Measurements from ENCODE around the gene ATP1A4. TPM values are rescaled to one million over a fixed set of nuclear protein-coding genes. Genes with fewer than 3 reads are reported as not detected.

ATP1A4 gene
- total RNA-seq, 1 donor from 2014 or later, result not detected

GRCh38 chr1:160168016-160168415, 16.6 kb downstream of the ATP1A4 start:
- Mint-ChIP-seq H3K36me3 (ENCODE audit: unreplicated experiment) (no peaks in the 10 kb centered on the region), H3K27ac (ENCODE audit: unreplicated experiment) (no peak overlapping the region), H3K4me1 (ENCODE audit: unreplicated experiment) (peaks cover 40% of the 10 kb centered on the region), H3K4me3 (ENCODE audit: unreplicated experiment) (no peak overlapping the region), H3K9me3 (ENCODE audit: unreplicated experiment) (no peaks in the 10 kb centered on the region), H3K27me3 (ENCODE audit: unreplicated experiment) (peaks cover 35% of the 10 kb centered on the region)
- no peak for TF ChIP-seq CTCF (IDR thresholded peaks at IDR 0.05)
- no peak for DNase-seq (ENCODE audit: extremely low spot score, unreplicated experiment)

- H3K4me3 Mint-ChIP-seq (ENCODE audit: unreplicated experiment), result peak overlapping the region; percentile 31
- no peak for DNase-seq (ENCODE audit: extremely low spot score, unreplicated experiment)
- H3K9me3 Mint-ChIP-seq (ENCODE audit: unreplicated experiment), result no peaks in the 10 kb centered on the region
- peaks cover 39% of the 10 kb centered on the region for H3K27me3 Mint-ChIP-seq (ENCODE audit: unreplicated experiment)
- H3K36me3 Mint-ChIP-seq (ENCODE audit: unreplicated experiment), result no peaks in the 10 kb centered on the region
- H3K27ac Mint-ChIP-seq (ENCODE audit: unreplicated experiment), result peak overlapping the region; percentile 87
- H3K4me1 Mint-ChIP-seq (ENCODE audit: unreplicated experiment), result peaks cover 40% of the 10 kb centered on the region
- peak; percentile 28 for TF ChIP-seq CTCF (IDR thresholded peaks at IDR 0.05)
Measured at GRCh38 chr1:160168609-160169369, 17.4 kb downstream of the ATP1A4 start.

GRCh38 chr1:160169553-160170399, 18.4 kb downstream of the ATP1A4 start:
- Mint-ChIP-seq H3K4me3 (ENCODE audit: unreplicated experiment) (peak overlapping the region; percentile 31), H3K36me3 (ENCODE audit: unreplicated experiment) (no peaks in the 10 kb centered on the region), H3K4me1 (ENCODE audit: unreplicated experiment) (peaks cover 40% of the 10 kb centered on the region), H3K9me3 (ENCODE audit: unreplicated experiment) (no peaks in the 10 kb centered on the region), H3K27me3 (ENCODE audit: unreplicated experiment) (peaks cover 39% of the 10 kb centered on the region), H3K27ac (ENCODE audit: unreplicated experiment) (peak overlapping the region; percentile 87)
- no peak for TF ChIP-seq CTCF (IDR thresholded peaks at IDR 0.05)
- DNase-seq (ENCODE audit: extremely low spot score, unreplicated experiment), result no peak

GRCh38 chr1:160171354-160171753, 20.0 kb downstream of the ATP1A4 start:
- Mint-ChIP-seq H3K27ac (ENCODE audit: unreplicated experiment) (no peak overlapping the region), H3K27me3 (ENCODE audit: unreplicated experiment) (peaks cover 26% of the 10 kb centered on the region), H3K4me3 (ENCODE audit: unreplicated experiment) (no peak overlapping the region), H3K4me1 (ENCODE audit: unreplicated experiment) (peaks cover 40% of the 10 kb centered on the region), H3K9me3 (ENCODE audit: unreplicated experiment) (no peaks in the 10 kb centered on the region), H3K36me3 (ENCODE audit: unreplicated experiment) (no peaks in the 10 kb centered on the region)
- no peak for TF ChIP-seq CTCF (IDR thresholded peaks at IDR 0.05)
- no peak for DNase-seq (ENCODE audit: extremely low spot score, unreplicated experiment)

- Mint-ChIP-seq H3K27me3 (ENCODE audit: unreplicated experiment) (peaks cover 23% of the 10 kb centered on the region), H3K36me3 (ENCODE audit: unreplicated experiment) (no peaks in the 10 kb centered on the region), H3K4me1 (ENCODE audit: unreplicated experiment) (peaks cover 40% of the 10 kb centered on the region), H3K9me3 (ENCODE audit: unreplicated experiment) (no peaks in the 10 kb centered on the region), H3K27ac (ENCODE audit: unreplicated experiment) (no peak overlapping the region), H3K4me3 (ENCODE audit: unreplicated experiment) (no peak overlapping the region)
- DNase-seq (ENCODE audit: extremely low spot score, unreplicated experiment), result no peak
- TF ChIP-seq CTCF (IDR thresholded peaks at IDR 0.05), result no peak
Measured at GRCh38 chr1:160171980-160172379, 20.6 kb downstream of the ATP1A4 start.
